ENCODE data around the gene GAREM1. TPM values are rescaled to one million over a fixed set of nuclear protein-coding genes. Genes with fewer than 3 reads are reported as not detected.

GAREM1 gene
- total RNA-seq, 1 experiment from 2014 or later: 10.2 TPM

DNA sequence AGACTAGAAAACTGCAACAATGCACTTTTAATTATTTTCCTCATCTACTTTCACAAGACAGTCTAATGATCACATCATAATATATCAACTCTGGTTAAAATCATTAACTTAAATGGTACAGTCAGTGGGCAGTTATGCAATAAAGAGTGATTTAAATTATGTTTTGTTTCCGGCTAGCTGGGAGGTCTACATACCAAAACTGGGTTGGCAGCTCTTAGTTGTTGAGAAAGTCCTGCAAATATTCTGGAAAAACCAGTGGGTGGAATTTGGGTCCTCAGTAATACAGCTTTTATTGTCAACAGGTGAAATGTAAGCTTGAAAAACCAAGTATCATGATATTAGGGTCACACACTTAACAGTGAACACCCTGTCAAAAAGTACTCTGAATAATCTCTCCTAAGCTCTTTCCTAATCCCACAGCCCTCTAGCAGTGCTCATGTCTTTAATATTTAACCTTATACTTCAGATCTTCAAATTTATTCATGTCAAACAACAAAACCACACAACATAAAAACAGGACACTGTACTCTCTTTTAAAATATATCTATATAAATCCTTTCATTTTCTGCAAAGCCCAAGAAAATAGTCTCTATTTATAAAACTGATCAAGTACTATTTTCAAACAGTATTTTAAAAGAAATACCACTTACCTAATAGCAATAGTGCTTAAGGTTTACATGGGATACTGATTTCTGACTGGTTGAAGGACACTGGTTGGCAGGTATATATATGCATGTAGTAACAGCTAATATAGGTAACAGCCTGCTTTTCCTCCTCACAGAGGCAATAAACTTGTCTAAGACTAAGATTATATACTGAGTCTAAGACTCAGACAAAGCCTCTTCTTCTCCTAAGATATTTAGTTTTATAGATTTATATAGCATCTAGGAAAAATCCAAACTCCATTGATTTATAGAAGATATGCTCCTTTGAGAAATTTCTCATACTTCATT lies 103.8 kb downstream of the GAREM1 start:
- BruUV-seq (replicated peaks): no TSS peak
- ChIA-PET CTCF (no interaction called here), POLR2A (ENCODE audit: unreplicated experiment) (interaction anchor here (0.5 kb wide), 1 partner anchor 94 kb away, joined by 3 read pairs; no protein-coding TSS in a partner anchor)
- H3K4me1 ChIP-seq (replicated peaks; ENCODE audit: insufficient read depth): peaks cover 92% of the 10 kb centered on the region
- intact Hi-C loops (cut with micrococcal nuclease; ENCODE audit: unreplicated experiment): no loop called here
- H3K4me3 ChIP-seq: no peak overlapping the region
- no peaks in the 10 kb centered on the region for H4K20me1 ChIP-seq (ENCODE audit: insufficient read depth)
- H3K79me2 ChIP-seq (ENCODE audit: low read depth): peaks cover 52% of the 10 kb centered on the region
- peak overlapping the region; percentile 64 for H3K4me2 ChIP-seq
- H3K9me2 ChIP-seq (ENCODE audit: insufficient read depth): no peaks in the 10 kb centered on the region
- DNase-seq: peak in 1 of 2 experiments; percentile 91
- no peaks in the 10 kb centered on the region for H3K9me3 ChIP-seq (ENCODE audit: insufficient read depth, low read depth)
- H3K27ac ChIP-seq: peak overlapping the region; percentile 90
- H2AFZ ChIP-seq: no peak overlapping the region
- no peaks in the 10 kb centered on the region for H3K27me3 ChIP-seq (ENCODE audit: insufficient read depth, low read depth)
- H3K36me3 ChIP-seq (ENCODE audit: low read depth): no peaks in the 10 kb centered on the region
- TF ChIP-seq, protein P1, sequence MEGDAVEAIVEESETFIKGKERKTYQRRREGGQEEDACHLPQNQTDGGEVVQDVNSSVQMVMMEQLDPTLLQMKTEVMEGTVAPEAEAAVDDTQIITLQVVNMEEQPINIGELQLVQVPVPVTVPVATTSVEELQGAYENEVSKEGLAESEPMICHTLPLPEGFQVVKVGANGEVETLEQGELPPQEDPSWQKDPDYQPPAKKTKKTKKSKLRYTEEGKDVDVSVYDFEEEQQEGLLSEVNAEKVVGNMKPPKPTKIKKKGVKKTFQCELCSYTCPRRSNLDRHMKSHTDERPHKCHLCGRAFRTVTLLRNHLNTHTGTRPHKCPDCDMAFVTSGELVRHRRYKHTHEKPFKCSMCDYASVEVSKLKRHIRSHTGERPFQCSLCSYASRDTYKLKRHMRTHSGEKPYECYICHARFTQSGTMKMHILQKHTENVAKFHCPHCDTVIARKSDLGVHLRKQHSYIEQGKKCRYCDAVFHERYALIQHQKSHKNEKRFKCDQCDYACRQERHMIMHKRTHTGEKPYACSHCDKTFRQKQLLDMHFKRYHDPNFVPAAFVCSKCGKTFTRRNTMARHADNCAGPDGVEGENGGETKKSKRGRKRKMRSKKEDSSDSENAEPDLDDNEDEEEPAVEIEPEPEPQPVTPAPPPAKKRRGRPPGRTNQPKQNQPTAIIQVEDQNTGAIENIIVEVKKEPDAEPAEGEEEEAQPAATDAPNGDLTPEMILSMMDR (conservative IDR thresholded peaks at IDR 0.05): no peak
- TF ChIP-seq EZH2 (IDR thresholded peaks at IDR 0.05; ENCODE audit: low read depth): no peak
- peaks cover 39% of the 10 kb centered on the region for H3F3A ChIP-seq (ENCODE audit: insufficient read depth, low read depth)

DNA sequence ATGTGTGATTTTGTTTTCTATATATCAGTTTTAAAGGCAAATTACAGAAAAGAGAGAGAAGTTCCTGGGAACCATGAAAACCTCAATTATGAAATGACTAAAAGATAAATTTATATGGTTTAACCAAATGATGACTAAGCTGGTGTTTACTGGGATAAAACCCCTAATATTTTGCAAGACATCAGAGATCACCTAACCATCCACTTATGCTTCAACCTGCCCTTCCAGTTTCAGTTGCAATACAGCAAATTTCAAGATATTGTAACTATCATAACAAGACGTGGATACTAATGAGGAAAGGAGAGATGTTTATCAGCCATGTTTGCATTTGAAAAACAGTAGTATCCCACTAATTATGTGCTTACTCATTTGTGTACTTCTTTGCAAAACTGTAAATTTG lies 108.2 kb downstream of the GAREM1 start:
- no peaks in the 10 kb centered on the region for H3K27me3 ChIP-seq (ENCODE audit: insufficient read depth, low read depth)
- H3K9me3 ChIP-seq (ENCODE audit: insufficient read depth, low read depth): no peaks in the 10 kb centered on the region
- intact Hi-C loops (cut with micrococcal nuclease; ENCODE audit: unreplicated experiment): no loop called here
- peak in 1 of 2 experiments; percentile 91 for DNase-seq
- H3K9me2 ChIP-seq (ENCODE audit: insufficient read depth): no peaks in the 10 kb centered on the region
- H3K4me2 ChIP-seq: peak overlapping the region; percentile 65
- peaks cover 64% of the 10 kb centered on the region for H3K4me1 ChIP-seq (replicated peaks; ENCODE audit: insufficient read depth)
- BruUV-seq (replicated peaks): no TSS peak
- TF ChIP-seq EZH2 (IDR thresholded peaks at IDR 0.05; ENCODE audit: low read depth): no peak
- TF ChIP-seq, protein P1 (conservative IDR thresholded peaks at IDR 0.05): no peak
- no peaks in the 10 kb centered on the region for H3K36me3 ChIP-seq (ENCODE audit: low read depth)
- H2AFZ ChIP-seq: no peak overlapping the region
- peaks cover 23% of the 10 kb centered on the region for H3K79me2 ChIP-seq (ENCODE audit: low read depth)
- ChIA-PET POLR2A (ENCODE audit: unreplicated experiment) (no interaction called here), CTCF (no interaction called here)
- H3K27ac ChIP-seq: peak overlapping the region; percentile 89
- peaks cover 27% of the 10 kb centered on the region for H3F3A ChIP-seq (ENCODE audit: insufficient read depth, low read depth)
- H4K20me1 ChIP-seq (ENCODE audit: insufficient read depth): no peaks in the 10 kb centered on the region
- H3K4me3 ChIP-seq: peak overlapping the region; percentile 23; the same call in 1 of the 2 replicates

DNA sequence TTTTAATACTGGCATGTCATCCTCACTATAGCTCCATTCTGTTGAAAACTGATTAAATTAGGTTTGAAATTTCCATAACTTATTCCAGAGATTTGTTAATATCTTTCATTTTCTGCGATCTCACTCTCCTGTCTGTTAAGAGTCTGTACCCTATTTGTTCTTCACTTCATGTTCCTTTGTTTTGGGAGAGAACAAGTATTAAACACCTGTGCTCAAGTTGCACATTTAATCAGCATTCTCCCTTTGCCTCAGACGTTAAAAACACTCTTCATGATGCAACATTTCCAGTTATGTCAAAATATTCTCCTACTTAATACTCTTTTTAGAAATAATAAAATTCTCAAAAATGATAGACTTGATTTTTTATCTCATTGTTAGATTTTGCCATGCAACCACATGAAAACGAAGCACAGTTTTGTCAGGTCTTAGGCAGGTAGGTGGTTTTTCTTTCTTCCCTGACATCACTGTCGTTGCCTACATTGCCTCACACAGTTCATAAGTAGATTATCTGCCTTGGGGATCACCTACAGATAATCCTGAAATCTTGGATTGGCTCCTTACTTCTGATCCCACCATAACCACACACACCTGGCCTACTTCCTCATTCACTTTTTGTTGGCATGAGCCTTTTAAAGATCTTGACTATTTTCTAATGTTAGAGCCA lies 109.9 kb downstream of the GAREM1 start:
- ChIA-PET POLR2A (ENCODE audit: unreplicated experiment) (no interaction called here), CTCF (no interaction called here)
- H3K4me3 ChIP-seq: no peak overlapping the region
- no peaks in the 10 kb centered on the region for H3K9me3 ChIP-seq (ENCODE audit: insufficient read depth, low read depth)
- peak overlapping the region; percentile 65 for H3K4me2 ChIP-seq
- DNase-seq: no peak
- H3K9me2 ChIP-seq (ENCODE audit: insufficient read depth): no peaks in the 10 kb centered on the region
- no peak for TF ChIP-seq EZH2 (IDR thresholded peaks at IDR 0.05; ENCODE audit: low read depth)
- TF ChIP-seq, protein P1 (conservative IDR thresholded peaks at IDR 0.05): no peak
- BruUV-seq (replicated peaks): no TSS peak
- H3F3A ChIP-seq (ENCODE audit: insufficient read depth, low read depth): peaks cover 16% of the 10 kb centered on the region; the same call in 1 of the 2 replicates
- H3K27ac ChIP-seq: peak overlapping the region; percentile 89
- peaks cover 48% of the 10 kb centered on the region for H3K4me1 ChIP-seq (replicated peaks; ENCODE audit: insufficient read depth)
- intact Hi-C loops (cut with micrococcal nuclease; ENCODE audit: unreplicated experiment): no loop called here
- no peaks in the 10 kb centered on the region for H4K20me1 ChIP-seq (ENCODE audit: insufficient read depth)
- H3K36me3 ChIP-seq (ENCODE audit: low read depth): no peaks in the 10 kb centered on the region
- H3K27me3 ChIP-seq (ENCODE audit: insufficient read depth, low read depth): no peaks in the 10 kb centered on the region
- H2AFZ ChIP-seq: no peak overlapping the region
- H3K79me2 ChIP-seq (ENCODE audit: low read depth): peaks cover 21% of the 10 kb centered on the region

Data from PC-9 (cell line).